NCI-H2171 treated with DMSO at 0.1 percent for 48 hours (cell line): ENCODE measurements around the gene FAM219A.

Source experiments
- DNase-seq: peaks from one replicate; lab custom pipeline; 2025; lab: John Stamatoyannopoulos, UW

Gene FAM219A

GRCh38 chr9:34400686-34401602, 57.4 kb downstream of the FAM219A start:
- no peak for DNase-seq

DNA sequence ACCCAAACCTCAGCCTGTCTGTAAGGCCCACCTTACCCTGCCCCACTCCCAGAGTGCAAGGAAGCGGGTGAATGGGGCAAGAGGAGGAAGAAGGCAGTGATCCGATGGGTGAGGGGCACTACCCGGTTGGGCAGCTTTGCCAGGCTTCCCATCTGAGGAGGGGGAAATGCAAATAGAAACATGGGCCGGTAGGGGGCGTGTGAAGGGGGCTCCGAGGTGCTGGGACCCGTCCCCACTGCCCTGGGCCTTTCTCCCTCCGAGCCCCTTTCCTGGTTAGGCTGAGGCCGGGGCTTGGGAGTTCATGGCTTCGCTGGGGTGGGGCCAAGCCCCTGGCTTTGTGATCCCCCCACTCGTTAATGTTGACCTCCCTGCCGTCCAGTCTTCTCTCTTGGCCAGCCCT, 58.1 kb downstream of the FAM219A start:
- DNase-seq = no peak

GRCh38 chr9:34399729-34400128, 58.6 kb downstream of the FAM219A start:
- no peak for DNase-seq

DNA sequence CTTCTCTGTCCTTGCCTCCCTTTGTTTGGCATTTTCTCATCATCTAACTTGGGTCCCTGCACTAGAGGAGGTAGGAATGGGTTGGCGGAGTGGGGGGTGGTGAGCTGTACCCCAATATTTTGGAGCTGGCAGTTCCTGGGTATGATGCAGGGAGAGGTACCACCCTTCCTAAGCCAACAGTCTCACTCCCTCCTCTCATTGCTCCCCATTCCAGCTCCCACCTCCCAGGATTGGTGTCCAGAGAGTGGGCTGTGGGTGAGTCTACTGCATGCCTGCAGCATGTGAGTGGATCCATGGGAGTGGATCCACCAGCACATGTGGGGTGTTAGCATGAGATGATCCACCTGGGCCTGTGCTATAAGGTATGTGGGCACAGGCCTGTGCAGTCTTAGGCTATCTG, 59.5 kb downstream of the FAM219A start:
- DNase-seq = no peak

DNA sequence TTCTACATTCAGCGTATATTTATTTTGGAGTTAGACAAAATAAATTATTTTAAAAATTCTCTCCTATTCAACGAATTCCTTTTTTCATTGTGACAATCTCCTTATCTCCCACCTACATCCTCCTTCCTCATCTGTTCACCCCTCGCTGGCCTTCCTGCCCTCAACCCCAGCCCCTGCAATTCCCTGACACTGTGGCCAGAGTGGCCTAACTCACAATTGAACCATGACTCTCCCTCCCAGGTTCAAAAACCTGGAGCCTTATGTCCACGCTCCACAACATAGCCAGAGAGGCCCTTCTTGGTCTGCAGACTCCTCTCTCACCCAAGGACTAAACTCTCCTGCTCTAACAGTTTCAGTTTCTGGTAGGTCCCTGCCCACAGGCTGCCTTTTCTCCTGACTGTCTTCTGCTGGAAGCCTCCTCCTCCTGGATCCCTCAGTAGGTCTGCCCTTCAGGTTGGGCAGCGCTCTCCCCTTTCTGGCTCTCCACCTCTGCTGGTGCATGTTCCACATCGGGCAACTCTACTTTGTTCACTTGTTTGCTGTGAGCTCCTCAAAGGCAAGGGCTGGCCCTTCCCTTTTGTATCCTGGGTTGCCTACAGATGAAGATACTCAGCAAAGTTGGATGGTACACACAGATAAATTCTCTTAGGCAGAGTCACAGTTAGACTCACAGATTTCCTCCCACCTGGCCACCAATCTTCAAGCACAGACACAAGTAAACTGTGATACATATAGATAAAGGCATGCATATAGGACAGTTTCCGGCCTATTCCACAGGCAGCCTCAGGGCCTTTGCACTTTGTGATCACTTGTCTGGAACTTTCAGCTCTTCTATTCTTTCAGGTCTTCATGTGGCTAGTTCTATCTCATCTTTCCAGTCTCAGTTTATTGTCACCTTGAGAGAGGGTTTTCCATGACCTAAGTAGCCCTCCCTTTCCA, 61.8 kb downstream of the FAM219A start:
- no peak for DNase-seq

GRCh38 chr9:34392511-34392910, 65.9 kb downstream of the FAM219A start:
- no peak for DNase-seq

- DNase-seq = no peak
These were observed 71.1 kb downstream of the FAM219A start for GRCh38 chr9:34387239-34387638.

GRCh38 chr9:34386656-34387055, 71.7 kb downstream of the FAM219A start:
- no peak for DNase-seq

- no peak for DNase-seq
These were observed 72.7 kb downstream of the FAM219A start for GRCh38 chr9:34385561-34386230.

DNA sequence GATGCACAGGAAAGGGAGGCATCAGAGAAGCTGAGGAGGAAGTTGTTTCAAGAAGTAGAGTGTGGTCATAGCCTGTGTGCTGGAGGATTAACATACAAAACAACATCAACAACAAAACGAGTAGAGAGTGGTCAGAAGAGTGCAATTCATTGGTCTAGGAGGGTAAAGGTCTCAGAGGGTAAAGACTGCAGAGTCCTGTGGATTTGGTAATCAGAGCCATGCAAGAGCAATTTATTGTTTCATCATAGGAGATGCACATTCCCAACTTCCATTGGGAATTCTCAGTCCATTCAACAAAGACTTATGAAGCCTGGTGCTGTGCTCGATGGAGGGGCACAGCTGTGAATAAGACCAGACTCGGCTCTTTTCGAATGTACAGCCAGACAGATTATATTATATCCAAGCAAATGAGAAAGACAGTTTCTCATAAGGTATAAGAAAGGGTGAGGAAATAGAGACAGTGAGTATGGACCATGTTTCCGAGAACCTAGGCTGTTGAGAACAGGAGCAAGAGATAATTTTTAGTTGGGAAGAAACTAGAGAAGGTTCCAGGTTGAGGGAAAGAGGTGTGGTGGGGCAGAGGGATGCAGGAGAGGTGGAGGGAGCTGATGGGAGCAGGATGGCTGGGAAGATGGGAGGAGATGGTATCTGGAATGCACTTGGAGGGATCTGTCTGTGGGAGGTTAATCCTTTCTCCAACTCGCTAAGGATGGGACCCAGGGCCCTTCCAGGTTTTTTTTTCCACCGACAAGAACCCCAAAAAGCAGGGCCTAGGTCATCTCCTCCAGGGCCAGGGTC, 73.8 kb downstream of the FAM219A start:
- no peak for DNase-seq

DNA sequence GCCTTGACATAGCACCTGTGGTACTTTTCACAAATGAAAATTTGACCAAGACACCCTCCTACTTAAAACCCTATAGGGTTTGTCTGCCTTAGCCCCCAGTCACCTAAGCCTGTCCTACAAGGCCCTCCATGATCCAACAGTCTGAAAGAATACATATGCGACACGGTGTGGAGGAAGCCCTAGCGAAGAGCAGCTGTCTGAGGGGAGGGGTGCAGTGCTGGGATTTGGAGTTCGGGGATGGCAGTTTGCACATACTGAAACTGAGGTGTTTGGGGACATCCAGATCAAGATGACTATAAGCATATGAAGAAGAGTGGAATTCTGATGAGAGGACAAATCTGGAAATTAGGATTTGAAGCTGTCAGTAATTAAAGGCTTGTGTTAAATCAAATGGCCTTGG, 74.5 kb downstream of the FAM219A start:
- DNase-seq = no peak

DNA sequence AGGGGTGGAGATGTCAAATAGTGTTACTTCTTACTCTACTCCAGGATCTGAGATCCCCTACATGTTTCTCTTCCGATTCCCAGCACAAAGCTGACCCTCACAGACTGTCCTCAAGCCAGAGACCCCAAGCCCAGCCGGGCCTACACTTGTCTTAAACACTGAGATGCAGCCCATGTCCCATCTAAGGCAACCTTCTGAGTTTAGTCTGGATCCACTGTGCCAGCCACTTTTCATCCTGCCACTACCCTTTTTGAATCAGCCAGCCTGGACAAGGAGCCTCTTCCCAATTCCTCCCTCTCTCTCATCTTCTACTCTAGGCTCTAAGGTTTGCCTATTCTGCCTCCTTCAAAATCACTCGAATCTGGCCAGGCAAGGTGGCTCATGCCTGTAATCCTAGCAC, 75.5 kb downstream of the FAM219A start:
- no peak for DNase-seq

GRCh38 chr9:34382054-34382453, 76.3 kb downstream of the FAM219A start:
- no peak for DNase-seq

DNA sequence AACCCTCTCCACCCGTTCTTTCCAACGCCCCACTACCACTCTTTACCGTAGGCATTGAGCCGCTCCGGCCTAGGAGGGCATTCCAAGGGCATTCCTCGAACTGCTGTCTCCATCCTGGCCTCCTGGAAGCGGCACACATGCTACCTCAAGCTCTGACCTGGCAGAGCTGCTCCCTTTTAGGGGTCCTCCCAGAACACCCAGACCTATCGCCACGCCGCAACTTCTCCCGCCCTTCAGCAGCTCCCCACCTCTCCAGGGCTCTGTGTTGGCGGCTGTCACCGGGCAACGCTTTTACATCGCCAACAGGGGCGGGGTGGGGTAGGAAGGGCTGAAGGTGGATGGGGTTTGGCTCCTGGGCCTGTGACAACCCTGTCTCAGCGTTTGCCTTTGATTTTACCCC, 77.0 kb downstream of the FAM219A start:
- DNase-seq = no peak

- DNase-seq = peak; percentile 37
These were observed 77.7 kb downstream of the FAM219A start for GRCh38 chr9:34380511-34381315.

DNA sequence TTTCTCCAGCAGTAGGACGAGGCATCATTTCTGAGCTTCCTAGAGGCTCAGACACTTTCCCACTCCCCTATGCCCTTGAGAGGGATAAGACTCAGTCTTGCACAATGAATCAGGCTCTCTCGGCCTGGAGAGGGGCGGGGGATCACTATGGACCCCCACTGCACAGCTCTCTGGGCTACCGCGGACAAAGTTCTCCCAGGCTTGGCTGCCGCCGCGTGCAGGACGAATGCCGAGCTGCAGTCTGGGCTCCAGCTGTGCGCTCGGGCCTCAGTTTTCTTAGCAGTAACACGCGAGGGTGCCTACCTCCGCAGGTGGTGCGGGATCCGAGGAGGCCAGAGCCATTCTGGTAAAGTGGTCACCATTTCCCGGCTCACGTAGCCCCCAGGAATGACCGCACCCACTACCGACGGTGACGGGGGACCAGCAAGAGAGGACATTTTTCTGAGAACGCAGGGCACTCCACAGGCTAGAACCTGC, 78.3 kb downstream of the FAM219A start:
- DNase-seq = no peak

- peak; percentile 27 for DNase-seq
These were observed 78.9 kb downstream of the FAM219A start for GRCh38 chr9:34379334-34380033.

DNA sequence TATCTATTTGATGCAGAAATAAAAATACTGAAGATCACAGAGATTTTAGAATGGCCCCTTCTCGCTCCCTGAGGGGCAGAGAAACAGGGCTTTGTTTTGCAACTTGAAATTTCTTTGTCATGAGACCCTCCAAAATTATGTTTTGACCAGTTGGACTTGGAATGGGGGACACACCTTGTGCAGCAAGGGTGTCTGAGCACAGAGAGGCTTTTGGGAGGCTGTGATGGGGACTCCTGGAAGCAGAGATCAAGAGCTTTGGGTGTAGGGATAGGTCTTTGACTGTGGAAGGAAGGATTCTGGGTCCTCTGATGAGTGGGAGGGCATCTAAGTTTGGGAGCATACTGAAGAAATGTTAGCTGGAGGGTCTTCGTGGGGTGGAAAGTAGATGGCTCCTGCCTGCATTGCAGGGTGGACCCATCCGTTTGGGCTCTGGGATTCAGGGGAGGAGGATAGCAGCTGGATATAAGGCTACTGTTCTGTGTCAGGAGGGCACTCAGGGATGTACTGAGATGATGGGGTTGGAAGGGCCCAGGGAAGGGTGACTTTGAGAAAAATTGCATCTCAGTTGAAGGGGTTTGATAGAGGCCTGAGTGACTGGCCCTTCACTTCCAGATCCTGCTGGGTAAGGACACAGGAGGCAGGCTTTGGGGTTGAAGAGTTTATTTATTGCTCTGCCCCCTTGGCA, 79.9 kb downstream of the FAM219A start:
- DNase-seq = no peak

- no peak for DNase-seq
These were observed 81.0 kb downstream of the FAM219A start for GRCh38 chr9:34377404-34377746.
